ENCODE measurements around the gene PTPRN2. TPM values are rescaled to one million over a fixed set of nuclear protein-coding genes. Genes with fewer than 3 reads are reported as not detected.

PTPRN2 gene
- total and polyA plus RNA-seq, 2 donors (not counting 3 experiments of a cell fraction or from before 2014, with no cell fraction given), result 0.62 to 0.88 TPM

DNA sequence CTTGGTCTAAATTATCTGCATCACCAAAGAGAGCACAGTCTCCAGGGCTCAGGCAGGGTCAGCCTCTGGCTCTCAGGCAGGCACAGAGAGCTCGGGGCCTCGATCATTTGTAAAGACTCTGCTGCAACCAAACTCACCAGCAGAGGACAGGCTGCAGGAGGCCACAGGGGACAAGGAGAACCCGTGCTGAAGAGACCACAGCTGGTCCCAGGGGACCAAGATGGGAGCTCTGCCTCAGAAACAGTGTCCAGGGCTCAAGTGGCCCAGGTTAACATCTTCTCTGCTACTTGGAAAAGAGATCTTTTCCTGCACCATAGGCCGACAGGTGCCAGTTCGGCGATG is 543.2 kb downstream of the PTPRN2 start:
- no peak for TF ChIP-seq EZH2 (IDR thresholded peaks at IDR 0.05; ENCODE audit: borderline replicate concordance, low read depth, low read length, severe bottlenecking)
- TF ChIP-seq, protein P1, sequence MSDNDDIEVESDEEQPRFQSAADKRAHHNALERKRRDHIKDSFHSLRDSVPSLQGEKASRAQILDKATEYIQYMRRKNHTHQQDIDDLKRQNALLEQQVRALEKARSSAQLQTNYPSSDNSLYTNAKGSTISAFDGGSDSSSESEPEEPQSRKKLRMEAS (IDR thresholded peaks at IDR 0.05; ENCODE audit: insufficient read depth, insufficient read length), result no peak
- no peak for TF ChIP-seq POLR2A (IDR thresholded peaks at IDR 0.05; ENCODE audit: low read depth, low read length)
- TF ChIP-seq FOS (IDR thresholded peaks at IDR 0.05; ENCODE audit: borderline replicate concordance, insufficient read depth, low read length), result no peak
- TF ChIP-seq CTCF (IDR thresholded peaks at IDR 0.05; ENCODE audit: extremely low read depth in 1 of 2, insufficient read depth in 1 of 2, low read depth in 1 of 2, low read length in 2 of 2), result no peak
- TF ChIP-seq POLR2AphosphoS5 (IDR thresholded peaks at IDR 0.05; ENCODE audit: insufficient read depth, low read depth, low read length), result no peak
- no peak for TF ChIP-seq GATA2 (IDR thresholded peaks at IDR 0.05; ENCODE audit: insufficient read depth, insufficient read length, low read depth, low read length)
- TF ChIP-seq JUN (IDR thresholded peaks at IDR 0.05; ENCODE audit: borderline replicate concordance, insufficient read depth, insufficient read length, low read depth), result no peak
- no peak for TF ChIP-seq MYC (IDR thresholded peaks at IDR 0.05; ENCODE audit: low read depth, low read length)

More for the DNA sequence above, 543.2 kb downstream of the PTPRN2 start:
- no peaks in the 10 kb centered on the region for H3K36me3 ChIP-seq (ENCODE audit: control insufficient read depth in 2 of 2, extremely low read depth in 1 of 2, insufficient read depth in 2 of 2, low read length in 2 of 2)
- H3K9me1 ChIP-seq (replicated peaks; ENCODE audit: control insufficient read depth, extremely low read depth, insufficient read depth, low read length), result no peaks in the 10 kb centered on the region
- no peaks in the 10 kb centered on the region for H4K20me1 ChIP-seq (replicated peaks; ENCODE audit: control insufficient read depth, extremely low read depth, insufficient read depth, low read length)
- dilution Hi-C loops (cut with MboI; ENCODE audit: extremely low pct_ligation_motif_present, low sequenced_read_pairs) (no loop called here), intact Hi-C loops (cut with micrococcal nuclease) (no loop called here)
- no peak overlapping the region for H3K4me2 ChIP-seq (ENCODE audit: insufficient read depth, low read length)
- CTCF ChIA-PET, result no interaction called here
- POLR2A ChIA-PET, result no interaction called here
- H3K27ac ChIP-seq (ENCODE audit: insufficient read depth, low read depth, low read length), result no peak overlapping the region
- H3K9ac ChIP-seq (replicated peaks; ENCODE audit: extremely low read depth, insufficient read depth, low read length), result no peak overlapping the region
- H2AFZ ChIP-seq (ENCODE audit: low read depth, low read length), result no peak overlapping the region
- H3K79me2 ChIP-seq (ENCODE audit: control insufficient read depth, insufficient read depth, low read length), result no peaks in the 10 kb centered on the region
- H3K4me3 ChIP-seq (replicated peaks in 1 of 3; ENCODE audit: insufficient read depth in 1 of 3, low read depth in 1 of 3, low read length in 3 of 3), result no peak overlapping the region
- no TSS peak for BruUV-seq (replicated peaks)
- no peak for FAIRE-seq
- peaks cover 12% of the 10 kb centered on the region for H3K9me3 ChIP-seq (replicated peaks; ENCODE audit: control insufficient read depth, insufficient read depth, low read length)
- DNase-seq (ENCODE audit: low read depth, low spot score), result no peak
- H3K4me1 ChIP-seq (ENCODE audit: control insufficient read depth, extremely low read depth, insufficient read depth, low read length), result no peaks in the 10 kb centered on the region
- H3K27me3 ChIP-seq (ENCODE audit: control insufficient read depth in 2 of 2, insufficient read depth in 2 of 2, low read length in 2 of 2), result no peaks in the 10 kb centered on the region

Measured in endothelial cell of umbilical vein (primary cell).